Activated CD8-positive, alpha-beta memory T cell treated with anti-CD3 and anti-CD28 coated beads, Interleukin-2, amount 50 U/mL, for 1 hour (primary cell): Measurements from ENCODE around the gene THG1L.
"Not testable (repeated sequence)": the region's sequence is repeated elsewhere in the genome, so short reads cannot be mapped to it uniquely, and the experiment has no call there.

Source experiments
- DNase-seq: peaks from one replicate; pipeline ENCODE4 v3.0.0-alpha.2; 2020; ENCODE audit errors: extremely low read depth

Gene THG1L

DNA sequence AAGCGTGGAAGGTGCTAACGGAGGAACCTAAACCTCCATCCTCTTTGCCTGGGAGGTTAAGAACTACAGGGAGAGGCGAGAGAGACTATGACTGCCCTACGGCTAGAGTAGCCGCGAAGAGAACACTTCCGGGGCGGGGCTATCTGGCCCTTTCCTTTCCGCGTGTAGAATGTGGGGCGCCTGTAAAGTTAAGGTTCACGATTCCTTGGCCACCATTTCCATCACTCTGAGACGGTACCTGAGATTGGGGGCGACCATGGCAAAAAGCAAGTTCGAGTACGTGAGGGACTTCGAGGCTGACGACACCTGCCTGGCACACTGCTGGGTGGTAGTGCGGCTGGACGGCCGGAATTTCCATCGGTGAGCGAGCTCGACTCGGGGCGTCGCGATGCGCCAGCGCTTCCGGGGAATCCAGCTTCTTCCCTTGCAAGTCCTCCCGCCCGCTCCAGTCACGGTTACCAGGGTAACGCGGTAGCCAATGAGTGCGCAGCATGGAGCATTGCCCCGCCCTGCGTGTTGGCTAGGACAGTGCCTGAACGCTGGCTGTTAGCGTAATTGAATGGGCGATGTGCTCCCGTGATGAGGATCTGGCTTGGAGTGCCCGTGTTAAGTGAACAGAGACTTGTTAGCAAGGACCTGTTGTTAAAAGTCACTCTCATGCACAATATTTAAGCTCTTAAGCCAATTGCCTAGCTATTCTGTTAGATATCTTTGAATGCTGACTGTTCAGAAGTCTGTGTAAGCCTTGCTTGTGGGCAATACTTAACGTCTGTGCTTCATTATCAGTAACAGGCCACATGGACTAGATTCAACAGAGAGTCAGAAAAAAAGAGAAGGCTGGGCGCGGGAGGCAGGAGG, at the start of gene THG1L:
THG1L (plus strand) TSS at position 149 of the 858 bp plus-strand sequence; CDS start at position 170, 21 bp downstream.
- peak; percentile 91 for DNase-seq

GRCh38 chr5:157682257-157682656, 49.0 kb upstream of the THG1L start:
- DNase-seq: no peak

DNA sequence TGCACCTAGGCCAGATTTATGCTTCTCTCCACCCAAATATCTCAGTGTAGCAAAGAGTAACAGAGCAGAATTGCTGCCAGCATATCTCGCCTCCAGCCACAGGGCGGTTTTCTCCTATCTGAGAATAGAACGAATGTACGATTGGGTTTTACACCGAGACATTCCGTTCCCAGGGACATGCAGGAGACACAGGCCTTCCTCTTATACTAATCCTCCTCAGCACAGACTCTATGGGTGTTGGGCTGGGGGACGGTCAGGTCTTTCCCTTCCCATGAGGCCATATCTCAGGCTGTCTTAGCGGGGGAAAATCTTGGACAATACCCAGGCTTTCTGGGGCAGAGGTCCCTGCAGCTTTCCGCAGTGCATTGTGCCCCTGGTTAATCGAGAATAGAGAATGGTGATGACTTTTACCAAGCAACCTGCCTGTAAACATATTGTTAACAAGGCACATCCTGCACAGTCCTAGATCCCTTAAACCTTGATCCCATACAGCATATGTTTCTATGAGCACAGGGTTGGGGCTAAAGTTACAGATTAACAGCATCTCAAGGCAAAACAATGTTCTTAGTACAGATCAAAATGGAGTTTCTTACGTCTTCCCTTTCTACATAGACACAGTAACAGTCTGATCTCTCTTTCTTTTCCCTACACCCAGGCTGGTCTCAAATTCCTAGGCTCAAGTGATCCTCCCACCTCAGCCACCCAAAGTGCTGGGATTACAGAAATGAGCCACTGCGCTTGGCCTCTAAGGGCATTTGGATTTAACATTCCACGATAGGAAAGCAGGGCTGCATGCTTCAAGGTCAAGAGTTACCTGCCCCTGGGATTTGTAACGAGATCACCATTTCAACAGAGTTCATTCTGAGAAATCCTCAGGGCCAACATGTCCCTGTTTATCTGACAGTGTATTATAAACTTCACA, 44.7 kb upstream of the THG1L start:
- DNase-seq: not testable (repeated sequence)

DNA sequence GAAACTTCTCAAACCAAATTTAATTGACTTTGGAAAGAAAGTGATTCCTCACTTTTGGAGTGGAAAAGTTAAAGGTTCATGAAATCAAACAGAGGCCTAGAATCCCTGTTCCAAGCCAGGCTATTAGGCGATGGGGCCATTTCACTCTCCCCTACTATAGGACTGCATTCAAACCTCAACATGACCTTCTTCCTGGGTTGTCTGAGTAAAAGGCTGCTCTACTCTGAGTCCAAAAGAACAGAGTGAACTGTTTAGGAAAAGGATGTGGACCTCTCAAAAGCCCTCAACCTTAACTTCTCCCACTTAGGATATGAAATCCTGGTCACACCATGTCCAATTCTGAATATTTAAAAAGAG, 44.0 kb upstream of the THG1L start:
- DNase-seq: no peak

- no peak for DNase-seq
Observed at GRCh38 chr5:157689942-157690689, 41.1 kb upstream of the THG1L start.

- no peak for DNase-seq
Observed at GRCh38 chr5:157690690-157691433, 40.4 kb upstream of the THG1L start.

- not testable (repeated sequence) for DNase-seq
Observed at GRCh38 chr5:157693816-157694215, 37.4 kb upstream of the THG1L start.

- not testable (repeated sequence) for DNase-seq
Observed at GRCh38 chr5:157696154-157696553, 35.1 kb upstream of the THG1L start.

DNA sequence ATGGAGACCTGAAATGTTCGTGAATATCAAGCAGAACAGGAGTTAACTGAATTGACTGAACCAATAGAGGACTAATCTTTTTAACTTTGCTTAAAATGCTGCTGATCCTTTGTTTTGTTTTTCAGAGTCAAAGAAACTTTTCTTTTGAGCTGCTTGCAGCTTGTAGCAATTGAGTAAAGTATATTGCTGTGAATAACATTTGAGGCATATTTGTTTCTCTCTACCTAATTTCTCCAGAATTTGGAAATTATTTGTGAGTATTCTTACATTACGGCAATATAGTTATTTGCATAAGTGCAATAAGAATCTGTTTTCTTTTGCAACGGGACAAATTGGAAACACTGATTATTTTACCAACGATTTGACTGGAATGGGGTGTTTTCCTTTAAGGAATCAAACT, 32.5 kb upstream of the THG1L start:
- not testable (repeated sequence) for DNase-seq

DNA sequence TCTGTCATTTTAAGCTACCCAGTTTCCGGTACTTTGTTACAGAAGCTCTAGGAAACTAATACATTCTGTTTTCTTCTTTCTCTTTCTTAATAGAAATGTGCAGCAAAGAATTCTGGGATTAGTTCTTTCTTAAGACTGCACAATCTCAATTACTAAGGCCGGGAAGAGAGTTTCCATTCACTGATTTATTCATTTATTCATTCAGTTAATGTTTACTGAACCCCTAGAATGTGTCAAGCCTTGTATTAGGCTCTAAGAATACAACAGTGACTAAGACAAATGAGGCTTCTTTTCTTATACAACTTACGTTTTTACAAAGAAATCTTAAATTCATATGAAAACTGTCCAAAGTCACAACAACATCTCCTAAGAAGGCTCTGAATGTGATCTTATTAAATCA, 27.5 kb upstream of the THG1L start:
- no peak for DNase-seq

GRCh38 chr5:157708866-157709265, 22.4 kb upstream of the THG1L start:
- DNase-seq: no peak

DNA sequence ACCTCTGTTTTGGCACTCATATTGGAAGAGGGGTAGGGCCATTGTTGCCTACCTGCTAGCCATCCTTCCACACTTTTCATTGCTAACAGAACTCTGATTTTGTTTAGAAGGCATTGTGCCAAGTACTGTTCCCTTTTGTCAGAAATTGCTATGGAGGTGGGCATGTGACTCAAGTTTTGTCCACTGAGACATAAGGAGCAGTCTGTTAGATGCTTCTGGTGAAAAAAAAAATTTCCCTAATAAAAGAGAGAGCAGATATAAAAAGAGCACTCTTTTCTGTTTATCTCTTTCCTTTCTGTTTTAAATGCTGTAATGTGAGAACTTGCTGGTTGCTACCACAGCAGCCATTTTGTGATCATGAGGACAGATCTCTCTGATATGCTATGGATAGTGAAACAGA, 21.9 kb upstream of the THG1L start:
- DNase-seq: no peak

GRCh38 chr5:157710431-157710830, 20.8 kb upstream of the THG1L start:
- no peak for DNase-seq

GRCh38 chr5:157710882-157711281, 20.3 kb upstream of the THG1L start:
- DNase-seq: no peak

DNA sequence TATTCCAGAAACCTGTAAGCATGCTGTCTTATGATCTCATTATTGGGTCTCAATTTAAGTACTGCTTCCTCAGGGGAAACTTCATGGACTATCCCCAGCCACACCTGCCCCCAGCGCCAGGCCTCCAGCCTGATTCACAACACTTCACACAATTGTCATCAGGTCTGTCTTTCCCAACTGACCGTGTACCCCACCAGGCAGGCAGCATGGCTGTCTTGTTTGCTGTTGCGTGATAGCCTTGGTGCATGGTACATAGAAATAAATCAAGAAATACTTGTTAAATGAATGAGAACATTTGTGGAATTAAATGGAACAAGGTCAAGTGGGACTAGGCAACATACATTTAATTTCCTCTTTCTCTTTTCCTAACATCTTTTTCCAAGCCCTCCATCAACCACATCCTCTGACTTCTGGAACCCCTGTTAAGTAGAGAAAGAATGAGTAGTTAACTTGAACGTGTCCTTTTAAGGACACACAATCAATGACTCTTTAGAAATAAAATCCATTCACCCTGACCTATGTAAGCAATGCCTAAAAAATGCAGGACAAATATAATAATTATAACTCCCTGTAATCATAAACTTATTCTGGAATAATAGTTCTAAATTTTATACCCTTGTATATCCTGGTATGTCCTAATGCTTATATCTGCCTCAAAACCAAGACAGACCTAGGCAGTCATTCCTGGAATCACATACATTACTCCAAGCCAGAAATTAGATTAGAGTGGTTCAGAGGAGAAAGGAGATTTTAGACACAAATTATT, 17.2 kb upstream of the THG1L start:
- DNase-seq: no peak

DNA sequence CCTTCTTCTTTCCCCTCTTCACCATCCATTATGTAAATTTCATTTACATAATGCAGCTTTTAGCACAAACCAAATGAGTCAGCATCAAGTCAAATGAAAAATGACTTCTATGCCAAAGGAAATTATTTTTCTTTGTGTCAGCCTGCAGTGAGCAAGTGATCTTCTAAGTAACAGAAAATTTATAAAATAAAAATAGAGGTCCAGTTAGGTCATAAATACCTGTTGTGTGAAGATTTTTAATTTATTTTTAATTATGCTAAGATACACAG, 16.7 kb upstream of the THG1L start:
- no peak for DNase-seq

DNA sequence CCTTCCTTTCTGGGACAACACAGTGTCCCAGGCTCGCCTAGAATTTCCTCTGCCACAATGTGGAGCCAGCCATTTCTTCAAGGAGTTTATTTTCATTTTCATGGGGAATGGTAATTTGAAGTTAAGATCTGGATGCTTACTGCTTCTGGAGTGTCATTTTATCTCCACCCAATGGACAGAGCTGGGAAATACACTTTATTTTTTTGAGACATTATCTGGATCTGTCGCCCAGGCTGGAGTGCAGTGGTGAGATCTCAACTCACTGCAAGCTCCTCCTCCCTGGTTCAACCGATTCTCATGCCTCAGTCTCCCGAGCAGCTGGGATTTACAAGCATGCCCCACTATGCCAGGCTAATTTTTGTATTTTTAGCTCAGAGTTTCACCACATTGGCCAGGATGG, 12.7 kb upstream of the THG1L start:
- DNase-seq: no peak

- no peak for DNase-seq
Observed at GRCh38 chr5:157719245-157719644, 12.0 kb upstream of the THG1L start.

DNA sequence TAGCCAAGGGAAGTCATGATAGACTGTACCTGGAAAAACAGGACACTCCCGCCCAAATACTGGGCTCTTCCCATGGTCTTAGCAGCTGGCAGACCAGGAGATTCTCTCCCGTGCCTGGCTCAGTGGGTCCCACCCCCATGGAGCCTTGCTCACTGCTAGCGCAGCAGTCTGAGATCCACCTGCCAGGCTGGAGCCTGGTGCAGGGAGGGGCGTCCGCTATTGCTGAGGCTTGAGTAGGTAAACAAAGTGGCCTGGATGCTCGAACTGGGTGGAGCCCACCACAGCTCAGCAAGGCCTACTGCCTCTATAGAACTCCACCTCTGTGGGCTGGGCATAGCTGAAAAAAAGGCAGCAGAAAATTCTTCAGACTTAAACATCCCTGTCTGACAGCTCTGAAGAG, 10.1 kb upstream of the THG1L start:
- no peak for DNase-seq

DNA sequence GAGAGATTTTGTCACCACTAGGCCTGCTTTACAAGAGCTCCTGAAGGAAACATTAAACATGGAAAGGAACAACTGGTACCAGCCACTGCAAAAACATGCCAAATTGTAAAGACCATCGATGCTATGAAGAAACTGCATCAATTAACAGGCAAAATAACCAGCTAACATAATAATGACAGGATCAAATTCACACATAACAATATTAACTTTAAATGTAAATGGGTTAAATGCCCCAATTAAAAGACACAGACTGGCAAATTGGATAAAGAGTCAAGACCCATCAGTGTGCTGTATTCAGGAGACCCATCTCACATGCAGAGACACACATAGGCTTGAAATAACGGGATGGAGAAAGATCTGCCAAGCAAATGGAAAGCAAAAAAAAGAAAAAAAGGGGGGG, 8.3 kb upstream of the THG1L start:
- DNase-seq: not testable (repeated sequence)

GRCh38 chr5:157726607-157727006, 4.6 kb upstream of the THG1L start:
- DNase-seq: not testable (repeated sequence)
